GM21723 (cell line): ENCODE measurements around the gene ONECUT3.
"Not testable (repeated sequence)": the region's sequence is repeated elsewhere in the genome, so short reads cannot be mapped to it uniquely, and the experiment has no call there.

ENCODE experiments used
- ATAC-seq: cut with Tn5 transposase; IDR thresholded peaks from one replicate; pipeline ENCODE4 v1.9.1; 2021; ENCODE audit warnings: mild to moderate bottlenecking, moderate library complexity; ENCODE audit not compliant: unreplicated experiment

Gene ONECUT3

DNA sequence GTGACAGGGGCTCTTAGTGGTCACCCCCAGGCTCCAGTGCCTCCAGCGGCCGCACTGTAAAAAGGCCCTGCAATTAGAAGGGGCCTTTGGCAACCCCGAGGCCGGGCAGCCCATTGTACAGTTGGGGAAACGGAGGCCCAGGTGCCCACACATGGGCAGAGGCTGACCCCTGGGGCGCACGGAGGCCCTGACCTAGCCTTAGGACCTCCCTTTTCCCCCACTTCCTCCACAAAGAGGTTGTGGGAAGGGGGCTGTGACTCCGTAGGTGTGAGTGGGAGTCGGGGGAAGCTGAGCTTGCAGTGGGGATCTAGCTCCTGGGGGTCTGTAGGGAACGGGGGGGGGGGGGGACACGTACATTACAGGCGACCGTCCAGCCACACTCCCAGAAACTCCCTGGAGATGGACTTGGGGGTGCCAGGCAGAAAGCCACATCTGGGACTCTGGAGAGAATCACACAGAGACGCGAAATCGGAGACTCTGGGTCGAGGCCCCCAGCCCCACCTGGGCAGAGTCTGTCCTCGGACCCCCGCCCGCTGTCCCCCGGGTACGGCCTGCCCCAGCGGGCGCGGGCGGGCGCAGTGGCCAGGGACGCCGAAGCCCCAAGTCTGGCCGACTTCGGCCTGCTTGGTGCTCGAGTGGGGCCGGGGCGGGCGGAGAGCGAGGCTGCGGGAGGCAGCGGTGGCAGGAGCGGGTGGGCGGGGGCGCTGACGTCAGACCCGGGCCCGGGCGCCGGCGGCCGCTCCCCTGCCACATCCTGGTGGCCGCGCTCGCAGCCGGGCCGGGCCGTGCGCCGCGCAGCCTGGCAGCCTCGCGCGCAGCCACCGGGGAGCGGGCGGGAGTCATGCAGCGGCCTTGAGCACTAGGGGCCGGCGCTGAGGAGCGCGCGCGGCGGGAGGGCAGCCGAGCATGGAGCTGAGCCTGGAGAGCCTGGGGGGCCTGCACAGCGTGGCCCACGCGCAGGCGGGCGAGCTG lies at the start of gene ONECUT3:
Gene ONECUT3, plus strand, starts transcription at position 750 of the 972 bp plus-strand sequence. Its CDS starts 157 bp downstream, at position 907.
- no peak for ATAC-seq

DNA sequence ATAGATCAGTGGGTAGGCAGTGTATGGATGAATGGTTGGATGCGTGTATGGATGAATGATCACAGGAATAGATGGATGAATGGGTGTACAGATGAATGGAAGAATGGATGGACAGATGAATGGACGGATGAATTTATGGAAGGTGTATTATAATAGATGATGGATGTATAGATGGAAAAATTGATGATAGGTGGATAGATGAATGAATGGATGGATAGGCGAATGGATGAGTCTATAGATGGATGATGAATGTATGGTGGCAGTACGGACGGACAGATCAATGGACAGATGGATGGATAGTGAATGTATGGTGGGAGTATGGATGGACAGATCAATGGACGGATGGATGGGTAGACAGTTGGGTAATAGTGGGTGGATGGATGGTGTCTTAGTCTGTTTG lies 49.0 kb upstream of the ONECUT3 start:
- no peak for ATAC-seq

GRCh38 chr19:1705367-1705766 lies 47.9 kb upstream of the ONECUT3 start:
- no peak for ATAC-seq

DNA sequence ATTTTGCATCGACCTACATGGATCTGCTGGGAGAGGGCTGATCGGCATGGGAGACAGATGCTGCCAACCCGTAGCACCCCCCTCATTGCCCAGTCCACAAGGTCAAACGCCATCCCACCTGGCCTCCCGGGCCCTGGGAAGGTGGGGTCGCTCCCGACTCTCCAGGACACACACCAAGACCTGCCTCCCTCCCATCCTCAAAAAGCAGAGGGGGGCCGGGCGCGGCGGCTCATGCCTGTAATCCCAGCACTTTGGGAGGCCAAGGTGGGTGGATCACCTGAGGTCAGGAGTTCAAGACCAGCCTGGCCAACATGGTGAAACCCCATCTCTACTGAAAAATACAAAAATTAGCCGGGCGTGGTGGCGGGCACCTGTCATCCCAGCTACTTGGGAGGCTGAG lies 46.7 kb upstream of the ONECUT3 start:
- not testable (repeated sequence) for ATAC-seq

DNA sequence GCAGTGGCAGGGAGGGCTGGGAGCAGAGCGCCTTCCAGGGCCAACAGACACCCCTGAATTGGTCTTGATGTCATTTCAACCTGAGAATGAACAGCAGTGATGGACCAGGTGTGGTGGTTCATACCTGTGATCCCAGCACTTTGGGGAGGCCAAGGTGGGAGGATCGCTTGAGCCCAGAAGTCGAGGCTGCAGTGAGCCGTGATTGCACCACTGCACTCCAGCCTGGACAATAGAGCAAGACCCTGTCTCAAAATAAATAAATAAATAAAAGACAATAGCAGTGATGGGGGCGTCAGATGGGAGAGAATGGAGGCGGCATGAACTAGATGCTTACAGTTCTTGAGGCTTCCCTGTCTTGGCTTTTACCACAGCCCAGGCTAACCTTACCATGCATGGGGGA lies 46.1 kb upstream of the ONECUT3 start:
- ATAC-seq = no peak

DNA sequence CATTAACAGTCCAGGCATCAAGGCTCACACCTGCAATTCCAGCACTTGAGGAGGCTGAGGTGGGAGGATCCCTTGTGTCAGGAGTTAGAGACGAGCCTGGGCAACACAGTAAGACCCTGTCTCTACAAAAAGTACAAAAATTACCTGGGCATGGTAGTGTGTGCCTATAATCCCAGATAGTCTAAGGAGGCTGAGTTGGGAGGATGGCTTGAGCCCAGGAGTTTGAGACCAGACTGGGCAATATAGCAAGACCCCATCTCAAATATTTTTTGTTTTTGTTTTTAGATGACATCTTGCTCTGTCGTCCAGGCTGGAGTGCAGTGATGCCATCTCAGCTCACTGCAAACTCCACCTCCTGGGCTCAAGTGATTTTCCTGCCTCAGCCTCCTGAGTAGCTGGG lies 40.1 kb upstream of the ONECUT3 start:
- no peak for ATAC-seq

- ATAC-seq = no peak
Observed at GRCh38 chr19:1715540-1715939, 37.8 kb upstream of the ONECUT3 start.

GRCh38 chr19:1717200-1717969 lies 35.9 kb upstream of the ONECUT3 start:
- ATAC-seq = no peak

- ATAC-seq = no peak
Observed at GRCh38 chr19:1717970-1718264, 35.4 kb upstream of the ONECUT3 start.

DNA sequence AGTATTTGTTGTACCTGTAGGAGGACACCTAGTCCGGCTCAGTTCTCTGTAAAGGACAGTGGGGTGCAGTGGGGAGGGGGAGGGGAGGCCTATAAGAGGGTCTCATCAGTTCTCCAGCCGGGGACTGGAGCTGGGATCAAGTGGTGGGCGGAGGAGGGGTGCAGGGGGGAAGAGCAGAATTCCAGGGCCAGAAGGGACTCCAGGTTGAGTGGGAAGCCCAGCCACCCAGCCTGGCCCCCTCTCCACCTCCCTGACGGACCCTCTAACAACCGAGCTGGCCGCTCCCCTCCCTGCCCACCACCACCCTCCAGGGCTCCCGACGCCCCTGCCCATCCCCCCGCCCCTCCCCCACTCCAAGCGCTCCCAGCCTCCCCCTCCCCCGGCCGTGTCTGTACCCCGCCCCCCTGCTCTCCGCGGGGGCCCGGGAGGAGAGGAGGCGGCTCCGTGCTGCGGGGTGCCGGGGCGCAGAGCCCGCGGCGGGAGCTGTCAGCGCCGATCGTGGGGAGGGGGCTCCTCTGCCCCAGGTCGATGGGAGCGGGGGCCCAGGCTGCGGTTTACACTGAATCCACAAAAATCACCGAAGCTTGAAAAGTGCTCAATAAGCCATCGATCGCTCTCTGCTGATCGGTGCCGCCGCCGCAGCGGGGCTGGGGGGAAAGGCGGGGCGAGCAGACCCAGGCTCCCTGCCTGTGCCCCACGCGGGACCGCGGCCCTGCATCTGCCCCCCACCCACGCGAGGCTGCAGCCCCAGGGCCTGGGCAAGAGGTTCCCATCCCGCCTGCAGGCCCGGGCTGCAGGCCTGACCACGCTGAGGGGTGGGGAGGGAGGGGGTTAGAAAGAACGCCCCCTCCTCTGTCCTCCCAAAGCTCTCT lies 34.6 kb upstream of the ONECUT3 start:
- no peak for ATAC-seq

DNA sequence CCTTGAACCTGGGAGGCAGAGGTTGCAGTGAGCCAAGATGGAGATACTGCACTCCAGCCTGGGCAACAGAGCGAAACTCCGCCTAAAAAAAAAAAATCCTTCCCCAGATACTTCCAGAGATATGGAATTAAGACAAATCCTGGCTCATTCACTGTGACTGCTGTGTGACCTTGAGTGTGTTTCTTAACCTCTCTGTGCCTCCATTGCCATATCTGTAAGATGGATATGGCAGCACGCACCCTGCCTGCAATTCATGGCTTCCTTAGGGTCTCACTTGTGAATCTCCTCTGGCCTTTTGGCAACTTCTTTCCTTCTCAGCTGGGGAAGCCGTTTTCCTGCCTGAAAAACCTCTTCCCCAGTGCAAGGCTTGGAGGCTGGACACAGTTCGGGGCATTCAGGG lies 33.8 kb upstream of the ONECUT3 start:
- ATAC-seq = no peak

DNA sequence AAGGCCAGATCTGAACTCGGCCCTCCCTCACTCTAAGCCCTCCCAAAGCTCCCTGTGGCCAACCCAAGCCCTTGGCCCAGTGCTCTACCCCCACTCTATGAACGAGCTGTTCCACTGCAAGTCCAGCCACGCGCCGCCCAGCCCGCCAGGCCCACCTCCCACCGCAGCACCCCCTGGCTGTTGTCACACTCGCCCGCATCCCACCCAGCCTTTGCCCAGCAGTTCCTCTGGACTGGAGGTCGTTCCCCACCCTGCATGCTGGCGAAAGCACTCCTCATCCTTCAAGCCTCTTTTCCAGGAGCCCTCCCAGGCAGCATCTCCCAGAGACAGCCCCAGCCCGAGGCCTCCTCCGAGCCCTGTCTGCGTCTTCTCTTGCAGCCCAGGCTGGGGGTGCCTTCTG lies 33.1 kb upstream of the ONECUT3 start:
- no peak for ATAC-seq

GRCh38 chr19:1725100-1726064 lies 27.9 kb upstream of the ONECUT3 start:
- ATAC-seq = no peak

GRCh38 chr19:1728816-1729567 lies 24.3 kb upstream of the ONECUT3 start:
- ATAC-seq = no peak

- ATAC-seq = no peak
Observed at GRCh38 chr19:1729568-1729925, 23.8 kb upstream of the ONECUT3 start.

- ATAC-seq = no peak
Observed at GRCh38 chr19:1730157-1730556, 23.1 kb upstream of the ONECUT3 start.

DNA sequence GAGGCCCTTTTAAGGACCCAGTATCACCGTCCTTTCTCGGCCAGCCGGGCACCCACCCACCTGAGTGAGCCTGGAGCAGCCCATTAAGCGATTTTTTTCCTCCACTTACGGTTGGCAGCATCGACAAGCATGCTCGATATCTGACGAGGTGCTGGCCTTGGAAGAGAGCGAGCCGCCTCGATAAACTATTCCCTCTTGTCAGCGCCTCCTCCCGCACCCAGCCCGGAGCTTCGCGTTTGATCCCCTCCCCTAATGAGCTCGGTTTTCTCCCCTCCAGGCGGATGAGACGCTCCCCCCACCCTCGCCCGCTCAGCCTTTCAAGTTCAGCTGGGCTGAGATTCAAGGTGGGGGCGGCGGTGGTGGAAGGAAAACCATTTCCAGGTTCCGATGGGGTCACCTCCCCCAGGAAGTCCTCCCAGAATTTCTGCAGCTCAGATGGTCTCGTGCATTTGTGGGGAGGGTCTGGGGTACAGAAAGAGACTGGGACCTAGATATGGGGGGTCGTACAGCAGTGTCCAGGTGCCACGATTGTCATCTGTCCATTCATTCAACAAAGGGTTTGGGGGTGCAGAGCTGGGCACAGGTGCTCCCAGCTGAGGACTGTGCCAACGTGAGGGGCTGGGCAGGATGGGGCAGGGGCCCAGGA lies 18.9 kb upstream of the ONECUT3 start:
- no peak for ATAC-seq

GRCh38 chr19:1736280-1736679 lies 17.0 kb upstream of the ONECUT3 start:
- no peak for ATAC-seq

GRCh38 chr19:1736927-1737326 lies 16.4 kb upstream of the ONECUT3 start:
- no peak for ATAC-seq
